DMS 273 treated with DMSO at 0.1 percent for 48 hours (cell line): ENCODE data around the gene HYI.
"Not testable (repeated sequence)": the region's sequence is repeated elsewhere in the genome, so short reads cannot be mapped to it uniquely, and the experiment has no call there.

Experiments
- DNase-seq: peaks from one replicate; lab custom pipeline; 2025; lab: John Stamatoyannopoulos, UW

HYI gene

GRCh38 chr1:43453442-43454269 is at the start of gene HYI:
HYI (minus strand) TSS chr1:43453931; CDS start chr1:43453793, 138 bp downstream.
- DNase-seq = peak; percentile 53

- not testable (repeated sequence) for DNase-seq
Measured at GRCh38 chr1:43501806-43502205, 48.1 kb upstream of the HYI start.

- DNase-seq = no peak
Measured at GRCh38 chr1:43499898-43500297, 46.2 kb upstream of the HYI start.

GRCh38 chr1:43495204-43495603 is 41.5 kb upstream of the HYI start:
- no peak for DNase-seq

- DNase-seq = peak; percentile 47
Measured at GRCh38 chr1:43493661-43494450, 40.1 kb upstream of the HYI start.

GRCh38 chr1:43492826-43493225 is 39.1 kb upstream of the HYI start:
- no peak for DNase-seq

GRCh38 chr1:43491061-43491460 is 37.3 kb upstream of the HYI start:
- DNase-seq = no peak

GRCh38 chr1:43488165-43488564 is 34.4 kb upstream of the HYI start:
- no peak for DNase-seq

GRCh38 chr1:43484367-43484766 is 30.6 kb upstream of the HYI start:
- DNase-seq = no peak

- no peak for DNase-seq
Measured at GRCh38 chr1:43482215-43482614, 28.5 kb upstream of the HYI start.

- DNase-seq = no peak
Measured at GRCh38 chr1:43481491-43481890, 27.8 kb upstream of the HYI start.

- no peak for DNase-seq
Measured at GRCh38 chr1:43479414-43479813, 25.7 kb upstream of the HYI start.

- no peak for DNase-seq
Measured at GRCh38 chr1:43477716-43478115, 24.0 kb upstream of the HYI start.

GRCh38 chr1:43475611-43476401 is 22.1 kb upstream of the HYI start:
- DNase-seq = not testable (repeated sequence)

GRCh38 chr1:43473463-43473862 is 19.7 kb upstream of the HYI start:
- DNase-seq = no peak

- DNase-seq = not testable (repeated sequence)
Measured at GRCh38 chr1:43472463-43473151, 18.9 kb upstream of the HYI start.

GRCh38 chr1:43472087-43472462 is 18.3 kb upstream of the HYI start:
- no peak for DNase-seq

- DNase-seq = no peak
Measured at GRCh38 chr1:43469932-43470331, 16.2 kb upstream of the HYI start.

GRCh38 chr1:43468414-43468813 is 14.7 kb upstream of the HYI start:
- no peak for DNase-seq

- no peak for DNase-seq
Measured at GRCh38 chr1:43466403-43466802, 12.7 kb upstream of the HYI start.

- peak; percentile 68 for DNase-seq
Measured at GRCh38 chr1:43465505-43466067, 11.9 kb upstream of the HYI start.
